OCI-M1 (cell line): ENCODE data around the gene NPEPL1.

Source experiments
- DNase-seq: peaks from one replicate; lab custom pipeline; 2025; lab: John Stamatoyannopoulos, UW

NPEPL1 gene

DNA sequence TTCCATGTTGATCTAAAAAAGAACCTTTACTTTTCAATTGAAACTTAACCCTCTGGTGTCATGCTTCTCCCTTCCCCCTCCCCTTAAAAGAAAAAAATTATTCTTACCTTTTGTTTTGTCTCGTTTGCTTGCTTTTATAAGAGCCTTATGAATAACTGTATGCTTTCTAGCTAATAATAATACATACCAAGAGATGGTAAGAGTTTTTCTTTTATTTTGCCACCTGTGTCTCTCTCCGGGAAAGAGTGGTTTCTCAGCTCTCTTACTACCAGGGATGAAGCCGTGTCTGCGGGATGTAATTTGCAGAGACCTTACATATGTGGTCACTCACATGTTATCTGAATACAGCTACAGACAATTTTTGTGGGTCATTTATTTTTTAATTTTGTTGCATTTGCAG lies 33.8 kb upstream of the NPEPL1 start:
- no peak for DNase-seq

DNA sequence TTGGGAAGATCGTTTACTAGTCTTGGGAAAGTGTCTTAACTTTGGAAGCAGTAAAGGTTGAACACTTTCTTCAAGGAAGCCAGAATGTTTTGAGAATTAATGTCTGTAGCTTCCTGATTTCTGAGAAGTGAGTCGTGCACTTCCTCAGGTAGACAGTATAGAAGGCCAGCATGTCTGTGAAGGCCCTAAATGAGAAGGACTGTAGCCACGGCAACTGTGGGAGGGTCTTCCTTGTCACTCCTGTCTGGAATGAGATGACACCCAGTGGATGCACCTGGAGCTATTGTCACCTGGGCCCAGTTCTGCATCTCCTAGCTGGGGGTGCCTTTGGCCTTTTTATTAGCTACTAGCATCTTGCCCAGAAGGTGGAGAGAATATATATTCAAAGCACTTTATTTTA lies 32.8 kb upstream of the NPEPL1 start:
- no peak for DNase-seq

DNA sequence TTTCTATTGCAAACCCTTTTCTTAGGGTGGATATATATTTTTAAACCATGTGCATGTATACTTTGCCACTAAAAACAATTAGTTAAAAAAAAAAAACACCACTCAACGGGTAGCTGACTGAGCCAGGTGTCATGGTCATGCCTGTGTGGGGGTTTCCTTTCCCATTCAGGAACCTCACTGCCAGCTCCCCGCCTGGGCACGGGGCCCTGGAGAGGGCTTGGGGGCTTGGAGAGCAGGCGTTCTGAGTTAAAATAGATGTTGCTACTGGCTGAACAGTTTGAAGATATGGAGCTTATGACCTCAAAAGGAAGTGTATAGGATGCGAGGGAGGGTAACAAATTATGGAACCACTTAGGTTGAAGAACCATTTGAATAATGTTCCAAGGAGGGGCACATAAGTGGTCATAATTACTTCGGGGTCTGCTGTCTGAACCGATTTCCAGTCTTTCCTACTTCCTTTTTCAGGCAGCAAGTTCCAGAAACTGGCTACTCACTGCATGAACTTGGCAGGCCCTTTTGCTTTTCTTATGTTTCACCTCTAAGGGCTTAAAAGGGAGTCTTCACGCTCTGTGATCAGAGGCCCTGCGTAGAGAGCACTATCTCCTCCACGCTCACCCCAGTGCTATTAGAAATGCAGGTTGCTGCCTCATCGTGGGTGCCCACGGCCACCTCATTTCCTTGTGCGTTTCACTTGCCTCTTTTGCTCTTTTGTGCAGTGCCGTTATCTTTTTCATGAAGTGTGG lies 31.6 kb upstream of the NPEPL1 start:
- no peak for DNase-seq

DNA sequence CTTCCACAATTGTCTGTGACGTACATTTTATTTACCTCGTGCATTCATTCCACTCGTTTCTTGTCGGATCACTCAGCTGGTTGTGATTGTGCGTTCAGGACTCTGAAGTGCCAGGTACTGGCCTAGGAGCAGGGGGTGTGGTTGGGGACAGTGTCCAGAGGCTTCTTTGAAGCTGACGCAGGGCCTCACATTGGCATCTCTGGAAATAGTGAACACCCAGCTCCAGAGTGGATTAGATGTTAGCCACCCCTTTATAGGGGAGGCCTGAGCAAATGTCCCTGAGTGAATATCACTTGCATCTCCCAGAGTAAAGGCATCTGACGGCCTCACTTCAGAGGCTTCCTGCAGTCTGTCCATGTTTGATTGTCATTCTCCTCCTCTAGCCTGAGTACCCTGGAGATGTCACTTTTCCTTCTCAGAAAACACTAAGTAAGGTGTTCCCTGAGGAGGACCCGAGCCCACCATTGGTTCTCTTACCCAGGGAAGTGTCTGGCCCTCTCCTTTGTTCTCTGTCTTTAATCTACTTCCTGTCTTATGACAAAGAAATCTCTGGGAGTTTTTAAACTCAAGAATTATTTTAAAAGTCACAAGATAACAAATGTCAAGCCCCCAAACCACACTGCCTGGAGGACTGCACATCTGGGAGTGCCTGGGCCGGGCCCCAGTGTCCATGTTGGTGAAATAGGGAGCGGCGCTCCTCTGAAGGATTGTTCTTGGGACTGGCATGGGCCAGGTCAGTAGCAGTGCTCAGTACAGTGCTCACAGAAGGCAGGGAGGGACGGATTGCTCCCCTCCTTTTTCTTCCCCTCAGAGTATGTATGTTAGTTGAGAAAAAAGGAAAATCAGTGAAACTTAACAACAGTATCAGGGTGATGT lies 30.8 kb upstream of the NPEPL1 start:
- no peak for DNase-seq

DNA sequence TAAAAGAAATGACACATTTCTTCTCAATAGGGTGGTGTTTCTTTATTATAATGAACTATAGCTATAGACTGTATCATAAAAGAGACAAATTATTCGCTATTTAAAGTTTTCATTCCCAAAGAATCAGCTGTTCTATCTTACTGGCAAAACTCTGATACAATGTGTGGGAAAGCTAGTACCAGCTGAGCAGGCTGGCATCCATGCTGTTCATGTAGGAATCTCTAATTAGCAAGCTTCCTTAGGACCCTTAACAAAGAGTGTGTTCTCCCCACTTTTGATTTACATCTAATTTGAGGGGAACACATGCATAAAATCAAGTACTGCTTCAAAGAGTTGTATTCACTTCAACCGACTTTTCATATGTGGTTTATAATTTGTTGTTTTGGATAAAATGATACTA lies 28.3 kb upstream of the NPEPL1 start:
- no peak for DNase-seq

DNA sequence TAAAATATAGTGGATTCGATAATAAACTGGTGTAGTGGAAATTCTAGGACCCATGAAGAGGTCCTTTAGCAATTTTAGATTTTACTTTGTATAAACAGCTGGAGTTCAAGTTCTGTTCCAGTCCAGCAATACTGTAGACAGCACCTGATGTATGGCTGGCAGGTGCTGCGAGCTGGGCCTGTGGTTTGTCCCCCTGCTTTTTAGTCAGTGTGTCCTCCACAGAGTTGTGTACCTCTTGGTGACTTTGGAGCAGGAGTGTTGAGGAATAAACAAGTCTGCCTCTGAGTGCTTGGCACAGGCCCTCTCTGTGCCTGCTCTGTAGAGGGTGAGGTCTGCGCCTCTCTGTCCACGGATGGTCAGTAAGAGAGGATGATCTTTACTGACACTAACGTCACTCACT lies 27.7 kb upstream of the NPEPL1 start:
- DNase-seq, result no peak

DNA sequence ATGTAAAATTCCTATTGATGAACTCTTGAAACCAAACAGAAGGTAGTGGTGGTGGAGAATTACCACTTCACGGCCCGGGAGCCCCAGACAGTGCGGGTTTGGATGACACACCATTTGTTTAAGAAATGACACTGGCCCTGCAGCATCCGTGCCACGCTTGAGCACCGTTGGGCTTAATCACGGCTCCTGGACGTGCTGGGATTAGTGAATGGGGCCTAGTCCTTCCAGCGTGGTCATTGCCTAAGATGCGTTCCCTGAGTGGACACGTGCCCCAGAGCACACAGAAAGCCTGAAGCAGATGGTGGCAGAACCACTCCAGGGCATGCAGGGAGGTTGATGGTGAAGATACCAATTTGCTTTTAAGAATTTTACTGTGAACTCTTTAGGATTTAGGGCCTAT lies 27.0 kb upstream of the NPEPL1 start:
- DNase-seq, result no peak

DNA sequence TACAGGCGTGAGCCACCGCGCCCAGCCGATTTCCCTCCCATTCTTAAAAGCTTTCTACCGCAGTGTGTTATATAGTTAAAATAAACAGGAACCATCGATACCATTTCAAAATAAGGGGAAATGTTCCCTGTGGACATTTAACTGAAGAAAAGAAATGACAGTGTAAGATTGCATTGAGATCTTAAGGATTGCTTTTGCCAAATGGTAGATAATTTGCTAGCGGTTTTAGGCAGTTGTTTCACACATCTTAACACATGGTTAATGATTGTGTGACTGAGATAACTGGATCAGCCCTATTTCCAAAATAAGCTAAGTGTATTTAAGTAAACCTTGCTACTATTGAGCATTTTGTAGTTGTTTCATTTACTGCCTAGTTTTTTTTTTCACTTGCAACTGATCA lies 25.9 kb upstream of the NPEPL1 start:
- no peak for DNase-seq

DNA sequence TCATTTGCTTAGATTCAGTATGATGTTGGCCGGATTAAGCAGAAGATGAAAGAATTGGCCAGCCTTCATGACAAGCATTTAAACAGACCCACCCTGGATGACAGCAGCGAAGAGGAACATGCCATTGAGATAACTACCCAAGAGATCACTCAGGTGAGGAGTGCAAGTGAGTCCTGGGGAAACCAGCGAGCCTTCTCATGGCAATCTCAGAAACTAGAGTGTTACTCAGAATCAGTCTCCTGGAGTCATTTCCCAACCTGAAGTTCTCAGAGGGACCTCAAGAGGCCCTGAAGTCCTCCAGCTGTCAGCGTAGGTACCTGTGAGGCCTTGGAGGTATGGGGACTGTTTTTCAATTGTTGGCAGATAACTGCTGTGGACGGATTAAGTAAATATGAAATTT lies 24.6 kb upstream of the NPEPL1 start:
- no peak for DNase-seq

DNA sequence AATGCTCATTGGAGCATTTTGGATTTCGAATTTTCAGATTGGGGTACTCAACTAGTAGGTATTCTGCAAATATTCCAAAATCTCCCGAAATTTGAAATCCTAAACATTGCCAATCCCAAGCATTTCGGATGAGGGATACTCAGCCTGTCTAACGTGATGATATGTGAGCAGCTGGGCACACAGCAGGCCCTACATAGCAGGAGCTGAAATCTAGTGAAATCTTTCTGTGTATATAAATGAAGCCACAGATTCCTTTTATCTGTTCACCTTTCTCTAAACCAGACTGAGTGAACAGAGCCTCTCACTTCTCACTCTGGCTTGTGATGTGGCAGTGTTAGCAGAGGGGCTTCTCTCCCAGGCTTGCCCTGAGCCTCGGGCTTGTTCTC lies 23.7 kb upstream of the NPEPL1 start:
- DNase-seq, result no peak

DNA sequence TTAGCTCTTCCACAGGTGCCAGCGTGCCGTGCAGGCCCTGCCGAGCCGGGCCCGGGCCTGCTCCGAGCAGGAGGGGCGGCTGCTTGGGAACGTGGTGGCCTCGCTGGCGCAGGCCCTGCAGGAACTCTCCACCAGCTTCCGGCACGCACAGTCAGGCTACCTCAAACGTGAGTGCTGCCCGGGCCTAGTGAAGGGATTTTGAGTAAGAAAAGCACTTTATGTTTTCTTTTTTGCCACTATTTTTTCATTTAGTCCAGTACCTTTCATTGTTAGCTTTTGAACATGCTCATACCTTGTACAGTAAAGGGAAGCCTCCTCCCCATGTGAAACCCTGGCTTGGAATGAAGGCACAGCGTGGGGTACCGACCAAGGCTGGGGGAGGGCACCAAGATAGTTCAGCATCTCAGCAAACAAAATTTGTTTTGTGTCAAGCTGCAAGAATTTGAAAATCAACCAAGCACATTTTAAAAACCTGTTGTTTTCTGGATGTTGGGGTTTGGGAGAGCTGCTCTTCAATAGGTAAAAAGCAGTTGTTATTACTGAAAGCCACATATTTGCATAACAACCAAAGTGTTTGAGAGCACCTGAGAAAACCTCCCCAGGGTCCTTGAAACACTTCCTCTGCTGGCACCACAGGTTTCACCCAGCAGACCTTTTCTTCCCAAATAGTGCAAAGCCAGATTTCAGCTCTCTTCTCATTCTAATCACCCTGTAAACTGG lies 23.2 kb upstream of the NPEPL1 start:
- no peak for DNase-seq

DNA sequence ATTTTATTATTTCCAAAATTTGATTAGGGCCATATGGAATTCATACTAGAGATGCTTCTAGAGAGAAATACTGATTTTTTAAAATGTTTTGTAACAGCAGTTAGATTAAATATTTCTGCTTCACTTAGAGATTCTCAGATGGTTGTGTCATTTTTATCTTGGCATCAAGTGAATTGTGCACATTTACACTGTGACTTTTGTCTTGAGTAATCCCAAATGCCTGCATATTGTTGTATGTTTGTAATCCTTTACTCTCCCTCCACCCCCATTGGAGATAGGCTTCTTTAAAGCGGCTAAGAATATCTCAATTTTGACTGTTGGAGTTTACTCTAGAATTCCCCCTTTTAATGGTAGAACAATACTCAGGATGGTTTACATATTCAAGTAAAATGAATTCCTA lies 22.5 kb upstream of the NPEPL1 start:
- DNase-seq, result no peak

DNA sequence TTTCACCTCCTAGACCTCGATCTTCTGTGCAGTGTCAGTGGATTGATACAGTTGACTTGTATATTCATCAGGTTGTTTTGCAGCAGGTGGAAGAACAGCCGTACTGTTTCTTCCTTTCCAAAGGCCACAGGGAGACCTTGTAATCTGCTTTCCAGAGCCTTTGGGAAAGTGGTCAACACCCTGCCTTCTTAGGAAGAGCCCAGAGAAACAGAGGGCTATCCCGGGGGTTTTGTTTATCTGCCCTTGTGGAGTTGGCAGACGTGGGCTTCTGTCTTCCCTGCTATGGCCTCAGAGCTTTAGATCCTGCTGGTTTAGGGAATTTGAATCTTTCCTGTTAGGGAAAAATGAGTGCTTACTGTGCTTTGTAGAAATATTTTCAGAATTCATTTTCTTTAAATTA lies 21.9 kb upstream of the NPEPL1 start:
- no peak for DNase-seq

DNA sequence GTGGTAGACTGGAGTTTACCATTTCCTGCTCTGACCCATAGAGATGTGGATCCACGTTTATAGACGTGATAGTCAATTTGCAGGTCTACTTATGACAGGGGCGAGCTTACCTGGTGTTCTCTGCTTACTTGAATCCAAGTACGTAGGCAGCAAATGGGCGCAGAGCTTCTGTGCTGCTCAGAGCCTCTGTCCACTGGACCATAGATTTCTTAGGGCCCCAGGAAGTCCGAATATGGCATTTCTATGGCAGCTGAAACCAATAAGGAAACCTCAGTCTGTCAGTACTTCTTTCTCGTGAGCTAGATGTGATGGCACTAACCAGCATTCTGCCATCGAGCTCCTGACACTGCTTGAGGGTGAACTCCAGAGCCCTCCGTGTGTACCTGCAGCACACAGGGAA lies 19.5 kb upstream of the NPEPL1 start:
- no peak for DNase-seq

DNA sequence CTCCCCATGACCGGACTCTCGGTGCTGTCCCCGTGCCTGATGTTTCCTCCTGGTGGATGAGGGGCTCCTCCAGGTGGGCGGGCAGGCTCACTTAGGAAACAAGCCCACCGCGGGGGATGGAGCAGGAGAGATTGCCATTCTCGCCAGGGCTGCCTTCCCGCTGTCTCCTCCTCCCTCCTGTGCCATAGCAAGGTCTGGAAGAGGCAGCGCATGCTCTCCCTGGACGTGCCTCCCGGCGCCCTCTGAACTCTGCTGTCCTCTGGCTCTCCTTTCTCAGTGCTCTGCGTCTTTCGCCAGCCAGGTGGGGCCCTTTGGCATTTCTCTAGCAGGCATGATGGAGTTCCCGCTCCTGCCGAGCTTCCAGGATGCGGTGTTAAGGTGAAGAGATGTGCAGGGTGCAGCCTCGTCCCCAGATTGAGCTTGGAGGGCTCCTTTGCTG lies 17.4 kb upstream of the NPEPL1 start:
- DNase-seq, result no peak

DNA sequence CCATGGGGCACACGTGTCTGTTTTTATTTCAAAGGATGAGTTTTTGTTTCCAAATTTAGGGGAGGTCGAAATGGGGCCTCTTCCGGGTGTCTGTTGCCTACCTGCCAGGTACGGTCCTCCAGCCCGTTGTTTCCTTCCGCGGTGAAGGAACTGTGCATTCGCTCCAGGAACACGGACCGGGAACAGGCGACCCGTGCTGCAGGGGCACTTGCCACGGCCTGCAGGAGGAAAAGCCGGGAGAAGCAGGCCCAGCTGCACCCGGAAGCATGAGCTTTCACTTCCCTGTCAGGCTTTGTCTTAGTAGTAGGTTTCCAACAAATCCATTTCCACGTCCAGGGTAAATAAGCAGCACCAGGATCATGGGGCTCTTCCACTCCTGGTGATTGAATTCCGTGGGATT lies 17.0 kb upstream of the NPEPL1 start:
- no peak for DNase-seq

DNA sequence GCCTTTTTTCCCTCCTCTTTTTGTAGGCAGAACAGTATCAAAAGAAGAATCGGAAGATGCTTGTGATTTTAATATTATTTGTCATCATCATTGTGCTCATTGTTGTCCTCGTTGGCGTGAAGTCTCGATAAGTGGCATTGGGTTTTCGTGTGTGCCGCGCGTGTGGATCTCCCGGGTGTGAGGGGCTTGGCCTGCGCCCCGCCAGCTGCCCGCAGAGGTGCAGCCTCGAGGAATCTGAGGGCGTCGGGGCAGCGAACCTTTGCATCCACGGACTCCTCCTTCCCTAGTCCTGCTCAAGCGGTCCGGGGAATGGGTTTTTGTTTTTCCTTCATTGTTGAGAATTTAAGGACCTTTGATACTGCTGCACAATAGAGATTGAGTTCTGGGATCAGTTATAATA lies 16.4 kb upstream of the NPEPL1 start:
- DNase-seq, result no peak

DNA sequence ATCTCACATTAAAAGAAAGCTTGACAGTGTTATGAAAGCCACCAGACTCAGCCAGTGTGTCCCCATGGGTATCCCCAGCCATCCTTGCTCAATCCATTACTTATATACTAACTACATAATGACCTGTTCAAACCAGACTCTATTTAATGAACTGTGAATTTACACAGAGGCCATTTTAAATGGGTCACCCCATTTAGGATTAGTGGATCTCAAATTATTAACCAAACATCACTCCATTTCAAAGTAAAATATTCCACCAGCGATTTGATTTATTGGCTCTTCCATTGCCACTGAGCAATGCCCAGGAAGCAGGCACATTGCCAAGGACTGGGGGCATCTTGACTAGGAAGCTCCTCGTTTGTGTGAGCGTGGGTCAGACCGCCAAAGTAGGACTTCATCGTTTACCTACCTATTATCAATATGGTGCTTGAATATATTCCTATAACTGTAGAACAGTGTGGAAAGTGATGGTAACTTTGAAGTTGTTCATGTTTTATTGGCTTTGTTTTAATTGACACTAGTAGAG lies 15.5 kb upstream of the NPEPL1 start:
- DNase-seq, result no peak

DNA sequence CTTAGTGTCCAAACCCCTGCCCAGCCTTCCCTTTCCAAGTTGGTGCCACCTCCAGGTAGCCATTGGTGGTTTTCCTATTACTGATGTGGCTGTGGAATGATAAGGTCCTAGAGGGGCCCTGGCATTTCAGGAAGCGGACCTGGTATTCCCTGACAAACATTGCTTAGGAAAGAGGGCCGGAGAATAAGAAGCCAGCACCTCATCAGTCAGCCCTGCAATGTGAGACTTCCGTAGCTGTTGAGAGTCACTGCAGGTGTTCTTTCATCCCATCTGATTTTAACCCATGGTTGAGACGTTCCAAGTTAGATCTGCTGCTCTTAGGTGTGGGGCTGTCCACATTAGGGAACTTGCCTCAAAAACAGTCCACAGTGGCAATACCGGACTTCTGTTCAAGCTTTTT lies 14.8 kb upstream of the NPEPL1 start:
- DNase-seq, result no peak

DNA sequence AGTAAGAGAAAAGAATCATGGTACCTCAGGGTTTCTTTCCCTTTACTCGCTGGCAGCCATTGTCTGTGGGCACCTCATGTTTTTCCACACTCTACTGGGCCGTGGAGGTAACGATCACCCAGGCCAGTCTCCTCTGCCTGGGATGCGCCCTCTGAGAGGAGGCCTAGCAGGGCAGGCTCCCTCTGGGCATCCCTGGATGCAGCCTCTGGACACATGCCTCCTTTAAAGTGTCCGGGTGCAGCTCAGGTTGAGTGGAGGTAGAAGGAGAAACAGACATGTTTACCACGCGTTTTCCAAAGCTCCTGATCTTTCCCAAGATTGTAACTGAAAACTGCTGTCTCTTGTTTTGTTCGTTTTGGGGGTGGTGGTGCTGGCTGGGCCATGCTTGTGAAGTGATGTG lies 13.8 kb upstream of the NPEPL1 start:
- DNase-seq, result no peak

DNA sequence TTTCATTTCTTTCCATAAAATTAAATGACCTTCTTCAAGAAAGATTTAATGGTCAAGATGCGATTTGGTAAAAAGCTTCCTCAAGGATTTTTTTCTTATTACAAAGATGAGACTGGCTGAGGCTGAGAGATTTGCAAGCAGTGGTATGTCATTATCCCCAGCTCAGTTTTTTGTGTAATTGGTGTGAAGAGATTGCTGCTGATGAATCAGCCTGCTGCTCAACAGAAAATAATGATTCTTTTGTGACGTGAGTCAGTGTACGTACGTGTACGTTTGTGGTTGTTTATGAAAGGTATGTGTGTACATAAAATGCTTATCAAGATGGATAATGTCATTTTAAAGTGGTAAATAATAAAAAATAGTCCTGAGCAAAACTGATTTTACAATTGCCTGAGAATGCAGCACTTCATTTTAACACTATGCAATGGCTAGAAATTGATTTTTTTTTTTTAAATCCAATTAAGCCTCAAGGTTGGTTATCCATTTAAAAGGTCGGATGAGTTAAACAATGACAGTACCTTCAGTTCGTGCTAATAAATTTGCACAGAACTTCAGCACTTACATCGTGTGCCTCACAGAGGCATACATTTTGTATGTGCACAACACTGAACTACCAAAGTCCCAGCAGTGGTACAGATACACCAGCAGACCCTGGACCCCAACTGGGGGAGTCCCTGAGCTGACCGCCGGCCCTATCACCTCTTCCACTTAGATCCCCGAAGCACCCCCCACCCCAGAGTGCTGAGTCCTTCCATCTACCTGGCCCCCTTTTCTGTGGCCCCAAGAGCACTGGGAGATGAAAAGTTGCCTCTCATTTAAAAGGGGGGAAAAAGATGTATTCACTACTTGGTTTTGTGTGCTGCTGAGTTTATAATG lies 9.7 kb upstream of the NPEPL1 start:
- DNase-seq, result no peak

DNA sequence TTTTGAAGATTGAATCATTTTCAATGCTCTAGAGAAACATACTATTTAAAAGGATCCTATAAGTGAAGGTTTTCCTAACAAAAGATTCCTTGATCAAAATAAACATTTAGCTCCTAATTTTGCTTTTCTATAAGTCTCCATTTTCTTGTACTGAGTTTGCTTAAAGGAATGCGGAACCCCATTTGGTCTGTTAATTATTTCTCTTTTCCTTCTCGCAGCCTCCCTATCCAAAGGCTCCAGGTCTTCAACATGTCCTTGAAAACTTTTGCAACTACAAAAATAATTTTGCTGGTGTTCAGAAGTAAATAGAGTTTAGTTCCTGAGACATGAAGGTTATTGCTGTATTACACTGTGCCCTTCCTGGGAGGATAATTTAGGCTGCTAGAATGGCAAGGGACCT lies 8.3 kb upstream of the NPEPL1 start:
- DNase-seq, result no peak
